GM12875 (cell line): ENCODE measurements around the gene PYCR2.

ENCODE experiments used
- H3K4me3 ChIP-seq: one replicate; pipeline ENCODE4 v1.5.1; 2011; ENCODE audit warnings: low read depth, low read length, control low read depth
- CTCF ChIP-seq: IDR thresholded peaks from 2 replicates; pipeline ENCODE4 v1.5.1; 2011; ENCODE audit warnings: low read depth, mild to moderate bottlenecking, control low read depth, inconsistent platforms, low read length, moderate library complexity, borderline replicate concordance; ENCODE audit not compliant: insufficient read depth

Gene PYCR2

DNA sequence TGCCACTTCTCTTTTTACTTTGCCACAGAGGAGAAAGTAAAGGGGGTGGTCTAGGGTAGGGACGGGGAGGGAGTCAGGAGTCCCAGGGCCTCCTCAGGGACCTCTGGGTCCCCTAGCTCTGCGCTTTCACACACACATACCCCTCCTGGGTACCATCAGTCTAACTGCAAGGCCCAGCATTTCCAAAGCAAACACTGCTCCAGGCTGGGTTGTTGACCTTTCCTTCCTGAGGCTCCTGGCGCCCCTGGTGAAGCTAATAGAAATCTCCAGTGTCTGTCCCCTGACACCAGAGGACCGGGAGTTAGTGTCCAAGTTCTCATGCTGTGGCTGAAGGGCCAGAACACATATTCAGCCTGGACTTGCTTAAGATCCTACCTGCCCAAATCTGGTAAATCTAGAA is 45.8 kb downstream of the PYCR2 start:
- no peak for TF ChIP-seq CTCF

GRCh38 chr1:225877580-225877979 is 46.5 kb downstream of the PYCR2 start:
- TF ChIP-seq CTCF = peak; percentile 57
- H3K4me3 ChIP-seq = no peak overlapping the region

More for the DNA sequence above, 45.8 kb downstream of the PYCR2 start:
- H3K4me3 ChIP-seq = no peak overlapping the region

- no peak overlapping the region for H3K4me3 ChIP-seq
- TF ChIP-seq CTCF = no peak
Observed at GRCh38 chr1:225876900-225877510, 47.0 kb downstream of the PYCR2 start.

- H3K4me3 ChIP-seq = no peak overlapping the region
- TF ChIP-seq CTCF = no peak
Observed at GRCh38 chr1:225875044-225875815, 48.8 kb downstream of the PYCR2 start.

DNA sequence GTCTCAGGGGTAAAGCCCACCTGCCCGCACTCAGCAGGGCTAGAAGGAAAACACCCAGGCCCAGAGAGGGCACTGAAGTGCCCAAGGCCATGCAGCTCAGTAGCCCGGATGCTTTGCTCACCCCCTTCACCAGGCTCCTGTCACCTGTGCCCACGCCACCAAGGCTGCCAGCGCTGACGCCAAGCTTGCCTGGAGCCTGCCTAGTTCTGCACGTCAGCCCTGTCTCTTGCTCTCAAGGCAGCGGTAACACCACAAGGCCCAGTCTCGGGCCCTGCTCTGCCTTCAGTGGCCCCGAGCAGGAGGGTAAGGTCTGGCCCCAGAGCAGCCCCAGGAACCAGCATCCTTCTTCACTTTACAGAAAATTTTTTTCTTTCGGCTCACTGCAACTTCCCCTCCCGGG is 49.6 kb downstream of the PYCR2 start:
- TF ChIP-seq CTCF = no peak
- no peak overlapping the region for H3K4me3 ChIP-seq

DNA sequence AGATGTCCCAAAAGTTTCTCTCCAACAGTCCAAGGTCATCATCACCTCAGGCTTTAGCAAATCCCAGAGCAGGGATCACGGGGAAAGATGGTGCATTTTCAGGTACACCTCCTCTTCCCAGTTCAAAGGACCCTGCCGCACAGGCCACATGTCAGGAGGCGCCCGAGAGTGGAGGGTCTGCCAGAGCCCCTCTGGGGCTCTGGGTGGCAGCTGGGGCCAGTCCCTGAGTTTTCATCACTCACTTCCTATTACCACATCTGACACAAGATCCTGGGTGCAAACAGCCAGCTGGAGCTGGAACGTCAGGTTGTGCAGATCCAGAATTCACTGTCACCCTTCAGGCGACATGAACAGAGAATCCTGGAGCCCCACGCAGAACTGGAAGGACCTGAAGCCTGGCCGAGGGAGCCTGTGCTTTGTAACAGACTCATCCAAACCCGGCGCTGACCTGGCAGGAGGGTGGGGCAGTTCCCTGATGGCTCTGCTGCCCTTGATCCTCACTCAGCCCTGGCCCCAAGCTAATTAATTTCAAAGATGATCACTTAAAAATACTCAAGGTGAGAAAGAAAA is 50.7 kb downstream of the PYCR2 start:
- H3K4me3 ChIP-seq = no peak overlapping the region
- no peak for TF ChIP-seq CTCF

- no peak overlapping the region for H3K4me3 ChIP-seq
- no peak for TF ChIP-seq CTCF
Observed at GRCh38 chr1:225872075-225872430, 52.0 kb downstream of the PYCR2 start.
